Naive thymus-derived CD8-positive, alpha-beta T cell (primary cell): ENCODE measurements around the gene RPS29. TPM values are rescaled to one million over a fixed set of nuclear protein-coding genes. Genes with fewer than 3 reads are reported as not detected.
"Not testable (repeated sequence)": the region's sequence is repeated elsewhere in the genome, so short reads cannot be mapped to it uniquely, and the experiment has no call there.

Experiments
- ATAC-seq, 2 donors: fragments of 150-1000 bp; cut with Tn5 transposase in 1 of 2; sonication (Bioruptor Pico), chemical (Tn5 transposase) in 1 of 2; 1 replicate in 1 of 2; 2 replicates in 1 of 2; pipeline ENCODE4 v1.10.0; 2021; ENCODE audit warnings: mild to moderate bottlenecking in 2 of 2, moderate library complexity in 2 of 2
- POLR2A ChIA-PET: fragments of 350-600 bp; sonication (Branson Sonifier 250); formaldehyde crosslinking; loops from one replicate; lab custom pipeline; 2021; ENCODE audit warnings: antibody characterized with exemption; lab: Charles Lee
- DNase-seq, 10 donors: peaks; one replicate each; pipeline versions ENCODE4 v3.0.0 to v3.0.0-alpha.2; 2020 to 2022
- H3K27ac Mint-ChIP-seq, 10 donors: one replicate each; pipeline ENCODE4 v1.8.0; 2020 to 2022; ENCODE audit warnings: mild to moderate bottlenecking in 10 of 10, mixed read lengths in 10 of 10, moderate library complexity in 4 of 10, inconsistent platforms in 1 of 10
- H3K27me3 Mint-ChIP-seq, 5 donors: one replicate each; pipeline ENCODE4 v1.8.0; 2021 to 2022; ENCODE audit warnings: mixed read lengths in 5 of 5
- H3K36me3 Mint-ChIP-seq, 3 donors: one replicate each; pipeline ENCODE4 v1.8.0; 2020 to 2022; ENCODE audit warnings: mixed read lengths in 3 of 3, mild to moderate bottlenecking in 2 of 3, inconsistent platforms in 1 of 3
- H3K4me1 Mint-ChIP-seq, 4 donors: one replicate each; pipeline ENCODE4 v1.8.0; 2021 to 2022; ENCODE audit warnings: mixed read lengths in 4 of 4
- H3K4me3 Mint-ChIP-seq, 10 donors: one replicate each; pipeline ENCODE4 v1.8.0; 2020 to 2022; ENCODE audit warnings: mild to moderate bottlenecking in 10 of 10, mixed read lengths in 10 of 10, moderate library complexity in 6 of 10, inconsistent platforms in 1 of 10
- H3K9me3 Mint-ChIP-seq, 9 donors: one replicate each; pipeline ENCODE4 v1.8.0; 2020 to 2022; ENCODE audit warnings: mixed read lengths in 9 of 9, mild to moderate bottlenecking in 3 of 9, inconsistent platforms in 1 of 9, moderate library complexity in 1 of 9
- polyA plus RNA-seq, 3 donors: library from polyadenylated mRNA; unstranded; fragments of 300-500 nt; fragmentation: Illumina TruSeq; gene quantifications; one replicate each; pipeline ENCODE4 v1.2.3, GENCODE V29; 2021
- total RNA-seq, 8 experiments: library from RNA in 2 of 8; stranded (reverse) in 2 of 8; gene quantifications; one replicate each; pipeline ENCODE4 v1.2.3 and lab custom pipeline; 2021 to 2026

Gene RPS29
- total and polyA plus RNA-seq, 5 experiments from 2014 or later, result 2,453 to 13,490 (median 11,853) TPM

DNA sequence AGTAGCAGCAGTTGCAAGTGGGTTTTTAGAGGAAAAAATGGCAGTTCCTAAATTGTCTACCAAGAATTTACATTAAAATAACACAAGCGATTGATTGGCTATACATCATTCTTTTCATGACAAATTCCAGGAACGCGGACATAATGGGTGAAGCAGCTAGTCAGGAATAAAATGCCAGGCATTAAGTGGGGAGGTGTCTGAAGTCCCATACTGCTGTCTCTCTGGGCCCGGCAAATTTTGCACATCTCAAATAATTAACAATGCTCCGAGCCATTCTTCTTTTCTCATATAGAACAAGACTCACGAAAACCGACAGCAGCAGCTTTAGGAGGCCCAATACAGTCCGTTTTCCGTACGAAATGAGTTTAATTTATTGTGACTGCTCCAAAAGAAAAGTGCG is 33.5 kb upstream of the RPS29 start:
- Mint-ChIP-seq H3K9me3 (no peaks in the 10 kb centered on the region), H3K4me3 (peak overlapping the region; percentile 93 to 99 (median 98)), H3K27ac (peak overlapping the region; percentile 97 to 99 (median 99)), H3K4me1 (peaks cover 18 to 60% (median 50%) of the 10 kb centered on the region in 4 donors), H3K27me3 (no peaks in the 10 kb centered on the region), H3K36me3 (peaks cover 0 to 40% (median 6%) of the 10 kb centered on the region in 3 donors)
- POLR2A ChIA-PET, result interaction anchor here (0.6 to 5.3 kb wide), 24 partner anchors 9 to 1211 kb away, joined by 3 to 203 read pairs (median 8); partner anchors contain the start of genes DNAAF2, KLHDC1, KLHDC2 and LRR1
- DNase-seq (no peak), ATAC-seq (no peak)

DNA sequence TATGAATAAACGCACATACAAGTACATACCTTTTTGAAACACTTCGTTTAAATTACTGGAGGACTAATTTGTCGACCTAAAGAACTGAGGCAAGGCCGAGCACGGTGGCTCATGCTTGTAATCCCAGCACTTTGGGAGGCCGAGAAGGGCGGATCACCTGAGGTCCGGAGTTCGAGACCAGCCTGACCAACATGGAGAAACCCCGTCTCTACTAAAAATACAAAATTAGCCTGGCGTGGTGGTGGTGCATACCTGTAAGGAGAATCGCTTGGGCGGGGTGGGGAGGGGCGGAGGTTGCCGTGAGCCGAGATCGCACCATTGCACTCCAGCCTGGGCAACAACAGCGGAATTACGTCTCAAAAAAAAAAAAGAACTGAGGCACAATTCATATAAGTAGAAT is 33.1 kb upstream of the RPS29 start:
- H3K27ac Mint-ChIP-seq, result peak overlapping the region; percentile 75 to 99 (median 99)
- peaks cover 18 to 57% (median 48%) of the 10 kb centered on the region in 4 donors for H3K4me1 Mint-ChIP-seq
- H3K9me3 Mint-ChIP-seq, DNase-seq, H3K27me3 Mint-ChIP-seq, ATAC-seq: not testable (repeated sequence)
- peaks cover 0 to 40% (median 6%) of the 10 kb centered on the region in 3 donors for H3K36me3 Mint-ChIP-seq
- H3K4me3 Mint-ChIP-seq, result peak overlapping the region; percentile 93 to 99 (median 98)
- POLR2A ChIA-PET, result interaction anchor here (1.3 to 5.3 kb wide), 10 partner anchors 14 to 1211 kb away, joined by 4 to 203 read pairs (median 16); partner anchors contain the start of genes DNAAF2, KLHDC2, LRR1 and NEMF

DNA sequence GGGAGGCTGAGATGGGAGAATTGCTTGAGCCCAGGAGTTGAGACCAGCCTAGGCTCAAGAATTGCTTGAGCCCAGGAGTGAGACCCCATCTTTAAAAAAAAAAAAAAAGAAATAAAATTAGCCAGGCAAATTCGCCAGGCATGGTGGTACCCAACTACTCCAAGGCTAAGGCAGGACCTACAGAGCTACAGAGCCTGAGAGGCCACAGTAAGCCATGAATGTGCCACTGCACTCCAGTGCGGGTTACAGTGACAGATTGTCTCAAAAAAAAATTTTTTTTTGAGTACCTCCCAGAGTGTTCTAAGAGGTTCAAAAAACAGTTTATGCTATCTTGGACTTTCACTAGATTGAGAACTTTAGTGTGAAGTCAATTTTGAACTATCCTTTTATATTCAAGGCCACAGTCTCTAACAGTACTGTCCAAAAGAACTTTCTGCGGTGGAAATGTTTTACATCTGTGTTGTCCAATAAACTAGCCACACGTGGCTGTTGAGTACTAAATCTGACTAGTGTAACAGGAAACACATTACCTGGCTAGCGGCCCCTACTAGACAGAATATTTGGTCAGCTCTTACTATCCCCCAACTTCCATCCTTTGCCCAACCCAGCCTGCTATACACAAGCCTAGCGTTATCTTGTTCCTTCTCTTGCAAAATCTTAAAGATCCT is 31.8 kb upstream of the RPS29 start:
- peaks cover 18 to 44% (median 39%) of the 10 kb centered on the region in 4 donors for H3K4me1 Mint-ChIP-seq
- no peaks in the 10 kb centered on the region for H3K27me3 Mint-ChIP-seq
- peaks cover 0 to 42% (median 6%) of the 10 kb centered on the region in 3 donors for H3K36me3 Mint-ChIP-seq
- no peaks in the 10 kb centered on the region for H3K9me3 Mint-ChIP-seq
- H3K4me3 Mint-ChIP-seq, result peak overlapping the region in 8 of 10 donors; percentile 6 to 99 (median 94)
- peak overlapping the region; percentile 18 to 99 (median 74) for H3K27ac Mint-ChIP-seq
- DNase-seq (no peak), ATAC-seq (no peak)
- POLR2A ChIA-PET, result interaction anchor here (0.5 to 1.5 kb wide), 4 partner anchors 14 to 703 kb away, joined by 3 to 4 read pairs (median 3); partner anchors contain the start of genes DNAAF2 and LRR1

DNA sequence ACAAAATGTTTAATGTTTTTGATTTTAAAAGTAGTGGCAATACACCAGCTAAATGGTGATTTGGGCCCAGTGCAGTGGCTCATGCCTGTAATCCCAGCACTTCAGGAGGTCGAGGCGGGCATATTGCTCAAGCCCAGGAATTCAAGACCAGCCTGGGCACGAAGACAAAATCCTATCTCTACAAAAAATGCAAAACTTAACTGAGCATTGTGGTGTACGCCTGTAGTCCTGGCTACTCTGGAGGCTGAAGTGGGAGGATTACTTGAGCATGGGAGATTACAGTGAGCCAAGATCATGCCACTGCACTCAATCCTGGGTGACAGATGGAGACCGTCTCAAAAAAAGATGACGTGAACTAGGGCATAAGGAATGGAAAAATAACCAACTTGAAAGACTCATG is 29.6 kb upstream of the RPS29 start:
- H3K4me1 Mint-ChIP-seq, result peaks cover 10 to 28% (median 23%) of the 10 kb centered on the region in 4 donors
- H3K36me3 Mint-ChIP-seq, result peaks cover 0 to 38% (median 6%) of the 10 kb centered on the region in 3 donors
- H3K9me3 Mint-ChIP-seq, result no peaks in the 10 kb centered on the region
- H3K27ac Mint-ChIP-seq, result peak overlapping the region in 3 of 10 donors; percentile 38 to 84 (median 41)
- no peaks in the 10 kb centered on the region for H3K27me3 Mint-ChIP-seq
- ATAC-seq (no peak), DNase-seq (no peak)
- POLR2A ChIA-PET, result interaction anchor here (1.5 kb wide), 1 partner anchor 29 kb away, joined by 5 read pairs; no protein-coding TSS in a partner anchor
- H3K4me3 Mint-ChIP-seq, result no peak overlapping the region

DNA sequence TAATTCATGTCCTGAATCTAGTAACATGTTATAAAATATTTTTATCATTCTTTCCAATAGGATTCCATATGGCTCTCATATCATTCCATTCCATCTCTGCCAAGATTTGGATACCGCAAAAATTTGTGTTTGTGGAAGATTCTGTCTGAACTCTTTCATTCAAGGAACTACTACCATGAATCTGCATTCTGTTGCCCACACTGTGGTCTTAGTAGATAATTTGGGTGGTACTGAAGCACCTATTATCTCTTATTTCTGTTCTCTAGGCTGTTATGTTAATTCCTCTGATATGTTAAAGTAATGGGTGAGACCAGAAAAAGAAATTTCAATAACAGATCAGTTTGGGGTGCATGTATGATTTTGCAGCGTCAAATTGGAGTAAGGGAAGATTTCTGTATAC is 28.0 kb upstream of the RPS29 start:
- H3K36me3 Mint-ChIP-seq, result peaks cover 0 to 34% (median 6%) of the 10 kb centered on the region in 3 donors
- H3K27me3 Mint-ChIP-seq, result no peaks in the 10 kb centered on the region
- H3K27ac Mint-ChIP-seq, result peak overlapping the region in 2 of 10 donors; percentile 5 to 82
- ATAC-seq, result no peak
- POLR2A ChIA-PET, result interaction anchor here (1.5 kb wide), 1 partner anchor 27 kb away, joined by 5 read pairs; no protein-coding TSS in a partner anchor
- no peak for DNase-seq
- H3K4me3 Mint-ChIP-seq, result no peak overlapping the region
- peaks cover 8 to 19% (median 18%) of the 10 kb centered on the region in 4 donors for H3K4me1 Mint-ChIP-seq
- no peaks in the 10 kb centered on the region for H3K9me3 Mint-ChIP-seq

DNA sequence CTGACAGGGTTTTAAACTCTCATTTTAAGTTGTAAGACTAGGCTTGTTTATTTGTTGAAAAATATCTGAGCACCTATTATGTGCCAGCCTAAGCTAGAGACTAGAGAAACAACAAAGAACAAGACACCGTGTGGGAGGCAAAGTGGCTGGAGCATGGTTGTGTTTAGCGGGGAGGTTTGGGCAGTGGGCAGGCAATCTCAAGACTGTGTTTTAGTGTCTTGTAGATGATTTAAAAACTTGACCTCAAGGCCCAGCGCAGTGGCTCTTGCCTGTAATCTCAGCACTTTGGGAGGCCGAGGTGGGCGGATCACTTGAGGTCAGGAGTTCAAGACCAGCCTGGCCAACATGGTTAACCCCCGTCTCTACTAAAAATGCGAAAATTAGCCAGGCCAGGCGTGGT is 26.5 kb upstream of the RPS29 start:
- Mint-ChIP-seq H3K4me1 (peaks cover 2 to 13% (median 5%) of the 10 kb centered on the region in 4 donors), H3K36me3 (peaks cover 0 to 23% (median 0%) of the 10 kb centered on the region in 3 donors), H3K27ac (peak overlapping the region in 1 of 10 donors; percentile 43), H3K4me3 (no peak overlapping the region), H3K9me3 (no peaks in the 10 kb centered on the region), H3K27me3 (no peaks in the 10 kb centered on the region)
- no peak for ATAC-seq
- DNase-seq, result no peak
- POLR2A ChIA-PET, result interaction anchor here (0.7 to 3.8 kb wide), 2 partner anchors 8 to 1685 kb away, joined by 3 to 24 read pairs; partner anchors contain the start of genes MGAT2 and RPL36AL

DNA sequence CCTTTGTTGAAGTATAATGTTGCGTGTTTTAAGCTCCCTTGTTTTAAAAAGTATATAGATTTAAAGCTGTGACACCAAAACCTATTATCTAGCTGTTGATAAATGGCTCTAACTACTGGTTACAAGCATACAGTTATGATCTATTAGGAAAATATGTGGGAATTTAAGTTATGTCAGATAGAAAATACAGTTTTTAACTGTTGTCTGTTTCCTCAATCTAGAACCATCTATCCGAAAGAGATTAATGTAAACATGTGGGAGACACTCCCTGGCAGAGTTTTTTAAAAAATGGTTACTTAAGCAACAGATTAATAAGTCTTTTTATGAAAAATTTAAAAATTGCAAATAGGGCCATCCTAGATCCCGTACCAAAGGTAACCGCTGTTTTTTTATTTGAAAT is 26.1 kb upstream of the RPS29 start:
- Mint-ChIP-seq H3K36me3 (peaks cover 0 to 20% (median 0%) of the 10 kb centered on the region in 3 donors), H3K9me3 (no peaks in the 10 kb centered on the region), H3K27me3 (no peaks in the 10 kb centered on the region), H3K4me1 (peaks cover 0 to 8% (median 2%) of the 10 kb centered on the region in 4 donors), H3K4me3 (no peak overlapping the region), H3K27ac (peak overlapping the region in 1 of 10 donors; percentile 55)
- ATAC-seq (no peak), DNase-seq (no peak)
- POLR2A ChIA-PET, result interaction anchor here (3.8 kb wide), 1 partner anchor 9 kb away, joined by 24 read pairs; the partner anchor contains the start of genes MGAT2 and RPL36AL

DNA sequence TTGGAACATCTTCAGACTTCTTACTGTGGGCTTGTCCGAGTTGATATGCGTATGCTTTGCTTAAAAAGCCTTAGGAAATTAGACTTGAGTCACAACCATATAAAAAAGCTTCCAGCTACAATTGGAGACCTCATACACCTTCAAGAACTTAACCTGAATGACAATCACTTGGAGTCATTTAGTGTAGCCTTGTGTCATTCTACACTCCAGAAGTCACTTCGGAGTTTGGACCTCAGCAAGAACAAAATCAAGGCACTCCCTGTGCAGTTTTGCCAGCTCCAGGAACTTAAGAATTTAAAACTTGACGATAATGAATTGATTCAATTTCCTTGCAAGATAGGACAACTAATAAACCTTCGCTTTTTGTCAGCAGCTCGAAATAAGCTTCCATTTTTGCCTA is 21.4 kb upstream of the RPS29 start:
- Mint-ChIP-seq H3K27ac (no peak overlapping the region), H3K9me3 (no peaks in the 10 kb centered on the region), H3K4me3 (no peak overlapping the region), H3K4me1 (peaks cover 0 to 7% (median 3%) of the 10 kb centered on the region in 4 donors), H3K36me3 (peaks cover 0 to 25% (median 1%) of the 10 kb centered on the region in 3 donors), H3K27me3 (no peaks in the 10 kb centered on the region)
- DNase-seq, result no peak
- POLR2A ChIA-PET, result interaction anchor here (2.7 kb wide), 1 partner anchor 13 kb away, joined by 8 read pairs; the partner anchor contains the start of genes MGAT2 and RPL36AL
- ATAC-seq, result no peak

DNA sequence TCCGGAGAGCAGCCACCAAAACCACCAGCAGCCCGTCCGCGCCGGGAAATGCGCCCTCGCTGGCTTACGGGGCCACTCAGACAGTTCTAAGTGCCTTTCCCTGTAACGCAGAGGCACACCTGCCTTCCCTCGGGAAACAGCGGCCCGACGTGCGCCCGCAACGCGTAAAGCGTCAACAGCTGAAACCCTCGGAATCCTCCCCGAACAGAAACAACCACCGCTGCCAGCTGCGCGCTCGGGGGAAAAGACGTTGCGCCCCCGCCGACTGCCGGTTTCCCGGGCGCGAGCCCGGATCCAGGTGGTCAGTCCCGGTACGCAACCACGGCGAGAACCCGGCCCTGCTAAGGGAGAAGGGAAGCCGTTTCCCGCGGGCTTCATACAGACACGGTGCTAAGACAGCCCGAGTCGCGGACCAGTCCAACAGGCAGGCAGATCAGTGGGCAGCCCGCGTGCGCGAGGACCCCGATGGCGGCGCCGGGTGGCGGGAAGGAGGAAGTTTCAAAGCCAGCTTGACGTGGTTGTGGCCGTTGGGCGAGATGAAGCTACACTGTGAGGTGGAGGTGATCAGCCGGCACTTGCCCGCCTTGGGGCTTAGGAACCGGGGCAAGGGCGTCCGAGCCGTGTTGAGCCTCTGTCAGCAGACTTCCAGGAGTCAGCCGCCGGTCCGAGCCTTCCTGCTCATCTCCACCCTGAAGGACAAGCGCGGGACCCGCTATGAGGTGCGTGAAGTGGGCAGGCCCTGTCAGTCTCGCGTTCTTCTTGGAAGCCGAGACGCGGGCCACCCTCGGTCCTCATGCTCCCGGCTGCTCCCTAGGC is 12.5 kb upstream of the RPS29 start, which contains the start of gene LRR1:
LRR1 (plus strand) TSS at position 456 of the 816 bp plus-strand sequence; CDS start at position 537, 81 bp downstream.
- no peaks in the 10 kb centered on the region for H3K9me3 Mint-ChIP-seq
- peaks cover 5 to 52% (median 31%) of the 10 kb centered on the region in 4 donors for H3K4me1 Mint-ChIP-seq
- peak within 1 kb of the TSS; percentile 96 to 100 (median 98) for H3K27ac Mint-ChIP-seq
- POLR2A ChIA-PET, result interaction anchor here (0.6 to 4.0 kb wide), 7 partner anchors 12 to 239 kb away, joined by 3 to 83 read pairs (median 18); partner anchors contain the start of genes DNAAF2, KLHDC2, MGAT2 and POLE2
- H3K27me3 Mint-ChIP-seq, result no peaks in the 10 kb centered on the region
- ATAC-seq, result peak; percentile 77 to 82
- peak within 1 kb of the TSS; percentile 94 to 99 (median 98) for H3K4me3 Mint-ChIP-seq
- peak; percentile 72 to 96 (median 84) for DNase-seq
- peaks cover 0 to 3% (median 0%) of the 10 kb centered on the region in 3 donors for H3K36me3 Mint-ChIP-seq

DNA sequence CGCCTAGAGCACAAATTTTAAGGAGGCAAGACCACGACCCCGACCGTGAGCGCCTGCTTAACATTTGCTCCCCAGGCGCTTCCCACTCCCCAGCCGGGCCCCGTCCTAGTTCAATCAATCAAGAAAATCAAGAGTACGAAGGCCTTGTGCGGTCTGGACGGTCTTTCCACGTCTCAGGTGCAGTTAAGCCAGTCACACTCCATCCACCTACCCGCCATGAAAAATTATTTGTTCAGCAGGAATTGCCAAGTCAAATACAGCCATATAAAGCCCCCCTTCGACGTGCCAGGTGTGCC is 12.0 kb upstream of the RPS29 start:
- Mint-ChIP-seq H3K27ac (peak overlapping the region; percentile 96 to 100 (median 98)), H3K9me3 (no peaks in the 10 kb centered on the region), H3K27me3 (no peaks in the 10 kb centered on the region), H3K4me1 (peaks cover 5 to 53% (median 31%) of the 10 kb centered on the region in 4 donors), H3K36me3 (peaks cover 0 to 3% (median 0%) of the 10 kb centered on the region in 3 donors), H3K4me3 (peak overlapping the region; percentile 94 to 99 (median 98))
- no peak for DNase-seq
- no peak for ATAC-seq
- POLR2A ChIA-PET, result interaction anchor here (2.0 to 4.0 kb wide), 4 partner anchors 12 to 169 kb away, joined by 18 to 83 read pairs (median 44); partner anchors contain the start of genes DNAAF2, KLHDC2, MGAT2 and RPL36AL

DNA sequence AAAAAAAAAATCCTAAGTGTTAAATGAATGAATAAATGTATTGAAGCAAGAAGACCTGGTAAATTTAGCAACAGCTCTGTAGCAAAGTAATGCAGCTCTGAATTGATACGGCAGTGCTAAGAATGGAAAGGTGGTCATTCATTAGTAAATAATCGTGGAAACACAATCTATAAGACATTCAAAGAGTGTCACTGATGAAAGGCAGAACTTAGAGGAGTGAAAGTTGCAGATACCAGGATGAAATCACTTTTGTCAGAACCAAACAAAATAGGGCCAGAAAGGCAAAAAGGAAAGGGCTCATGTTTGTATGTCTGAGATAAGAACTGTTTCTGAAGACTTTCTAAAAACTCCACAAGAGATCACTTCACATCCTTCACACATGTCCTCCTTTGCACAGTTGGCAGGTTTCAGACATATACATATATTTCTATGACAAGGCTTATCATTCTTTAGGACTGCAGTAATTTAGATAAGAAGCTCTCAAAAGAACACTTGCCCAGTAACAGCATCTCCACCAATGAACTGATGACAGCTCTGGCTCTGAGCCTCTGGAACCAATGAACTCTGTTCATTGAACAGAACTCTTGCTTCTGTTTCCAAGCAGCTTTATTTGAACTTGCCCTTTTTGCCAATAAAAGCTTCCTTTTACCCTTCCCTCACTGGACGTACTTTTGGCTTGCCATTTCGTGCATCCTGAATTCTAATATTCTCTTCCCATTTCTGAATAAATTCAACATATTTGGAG is 8.3 kb upstream of the RPS29 start:
- ATAC-seq (no peak), DNase-seq (no peak)
- peaks cover 1 to 41% (median 20%) of the 10 kb centered on the region in 4 donors for H3K4me1 Mint-ChIP-seq
- POLR2A ChIA-PET, result interaction anchor here (0.8 to 1.4 kb wide), 5 partner anchors 8 to 173 kb away, joined by 3 to 8 read pairs (median 3); partner anchors contain the start of genes MGAT2, RPL36AL and RPS29
- no peaks in the 10 kb centered on the region for H3K27me3 Mint-ChIP-seq
- peak overlapping the region in 3 of 10 donors; percentile 23 to 74 (median 71) for H3K27ac Mint-ChIP-seq
- H3K4me3 Mint-ChIP-seq, result no peak overlapping the region
- H3K9me3 Mint-ChIP-seq, result no peaks in the 10 kb centered on the region
- H3K36me3 Mint-ChIP-seq, result no peaks in the 10 kb centered on the region
